Stimulated activated CD8-positive, alpha-beta memory T cell treated with anti-CD3 and anti-CD28 coated beads, Interleukin-2, amount 100 ng/mL, for 1 hour (primary cell): ENCODE measurements around the gene HPGD.
"Not testable (repeated sequence)": the region's sequence is repeated elsewhere in the genome, so short reads cannot be mapped to it uniquely, and the experiment has no call there.

Experiments used
- DNase-seq, 2 donors: peaks; one replicate each; pipeline ENCODE4 v3.0.0-alpha.2; 2020; ENCODE audit warnings: low read depth in 2 of 2

HPGD gene

GRCh38 chr4:174526731-174527130, 4.4 kb upstream of the HPGD start:
- DNase-seq = no peak

- no peak for DNase-seq
Measured at GRCh38 chr4:174524242-174524641, 2.0 kb upstream of the HPGD start.

- DNase-seq = no peak
Measured at GRCh38 chr4:174523025-174523693, 871 bp upstream of the HPGD start.

GRCh38 chr4:174521800-174522182, 497 bp downstream of the HPGD start:
- DNase-seq = no peak

- DNase-seq = no peak
Measured at GRCh38 chr4:174520660-174521059, 1.6 kb downstream of the HPGD start.

- DNase-seq = no peak
Measured at GRCh38 chr4:174517502-174518445, 4.5 kb downstream of the HPGD start.

- DNase-seq = no peak
Measured at GRCh38 chr4:174516794-174517193, 5.5 kb downstream of the HPGD start.

GRCh38 chr4:174516345-174516744, 5.9 kb downstream of the HPGD start:
- DNase-seq = no peak

GRCh38 chr4:174512745-174513144, 9.5 kb downstream of the HPGD start:
- DNase-seq = no peak

GRCh38 chr4:174505892-174506291, 16.4 kb downstream of the HPGD start:
- no peak for DNase-seq

- no peak for DNase-seq
Measured at GRCh38 chr4:174505007-174505406, 17.3 kb downstream of the HPGD start.

- DNase-seq = no peak
Measured at GRCh38 chr4:174503079-174503715, 19.1 kb downstream of the HPGD start.

- DNase-seq = no peak
Measured at GRCh38 chr4:174496631-174497432, 25.5 kb downstream of the HPGD start.

GRCh38 chr4:174495626-174496025, 26.7 kb downstream of the HPGD start:
- DNase-seq = no peak

GRCh38 chr4:174494726-174495125, 27.6 kb downstream of the HPGD start:
- DNase-seq = no peak

- DNase-seq = no peak
Measured at GRCh38 chr4:174494146-174494545, 28.1 kb downstream of the HPGD start.

- DNase-seq = no peak
Measured at GRCh38 chr4:174490451-174490961, 31.8 kb downstream of the HPGD start.

DNA sequence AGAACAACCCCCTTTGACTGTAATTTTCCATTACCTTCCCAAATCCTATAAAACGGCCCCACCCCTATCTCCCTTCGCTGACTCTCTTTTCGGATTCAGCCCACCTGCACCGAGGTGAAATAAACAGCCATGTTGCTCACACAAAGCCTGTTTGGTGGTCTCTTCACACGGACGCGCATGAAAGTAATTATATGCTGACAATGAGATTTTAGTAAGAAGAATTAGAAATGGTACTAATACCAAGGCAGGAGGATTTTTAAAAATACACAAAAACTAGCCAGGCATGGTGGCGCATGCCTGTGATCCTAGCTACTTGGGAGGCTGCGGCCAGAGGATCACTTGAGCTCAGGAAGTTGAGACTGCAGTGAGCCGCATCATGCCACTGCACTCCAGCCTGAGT, 33.9 kb downstream of the HPGD start:
- DNase-seq = not testable (repeated sequence)

GRCh38 chr4:174485025-174485424, 37.3 kb downstream of the HPGD start:
- no peak for DNase-seq

GRCh38 chr4:174483792-174484191, 38.5 kb downstream of the HPGD start:
- DNase-seq = no peak

GRCh38 chr4:174479140-174479539, 43.1 kb downstream of the HPGD start:
- no peak for DNase-seq

DNA sequence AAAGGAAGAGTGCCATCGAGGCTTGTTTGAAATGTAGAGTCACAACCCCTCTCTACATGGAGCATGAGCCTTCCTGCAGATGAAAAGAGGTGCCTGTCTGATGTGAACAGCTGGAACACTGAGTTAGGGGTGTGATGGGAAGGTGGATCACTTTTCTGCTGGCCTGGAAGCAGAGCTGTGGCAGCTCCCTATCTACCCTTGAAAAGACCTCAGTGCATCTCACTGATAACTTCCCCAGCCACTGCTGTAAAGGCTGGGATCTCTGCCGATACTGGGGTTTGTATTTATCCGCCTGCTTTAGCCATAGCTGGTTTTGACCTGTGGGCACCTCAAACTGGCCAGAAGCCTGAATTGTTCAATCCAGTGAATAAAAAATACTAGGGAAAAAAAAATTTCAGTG, 46.8 kb downstream of the HPGD start:
- DNase-seq = no peak
